Upper lobe of left lung (tissue), 4 donors: Measurements from ENCODE around the gene BCL3.

Experiments used
- CTCF ChIP-seq, 6 experiments: fragments of 450-650 bp in 4 of 6; fragments of 200-600 bp in 2 of 6; sonication (generic) in 2 of 6; IDR thresholded peaks; one replicate each; pipeline ENCODE4 v1.5.1; 2016 to 2019; ENCODE audit warnings: antibody characterized with exemption in 6 of 6
- EP300 ChIP-seq, 4 donors: sonication (generic); formaldehyde crosslinking; IDR thresholded peaks; one replicate each; pipeline ENCODE4 v1.5.1; 2017; ENCODE audit warnings: antibody characterized with exemption in 4 of 4, control low read depth in 2 of 4

GRCh38 chr19:44732235-44733014 lies 16.1 kb upstream of the BCL3 start:
- TF ChIP-seq CTCF (IDR thresholded peaks at IDR 0.05), result no peak
- TF ChIP-seq EP300 (IDR thresholded peaks at IDR 0.05), result no peak
